CD4-positive, alpha-beta T cell treated with Interleukin-17A for 1 hour (primary cell): Measurements from ENCODE around the gene LSM7.

Experiments used
- DNase-seq: peaks from one replicate; pipeline ENCODE4 v3.0.0-alpha.2; 2020

LSM7 gene

GRCh38 chr19:2320049-2320448 is 8.3 kb downstream of the LSM7 start:
- no peak for DNase-seq

DNA sequence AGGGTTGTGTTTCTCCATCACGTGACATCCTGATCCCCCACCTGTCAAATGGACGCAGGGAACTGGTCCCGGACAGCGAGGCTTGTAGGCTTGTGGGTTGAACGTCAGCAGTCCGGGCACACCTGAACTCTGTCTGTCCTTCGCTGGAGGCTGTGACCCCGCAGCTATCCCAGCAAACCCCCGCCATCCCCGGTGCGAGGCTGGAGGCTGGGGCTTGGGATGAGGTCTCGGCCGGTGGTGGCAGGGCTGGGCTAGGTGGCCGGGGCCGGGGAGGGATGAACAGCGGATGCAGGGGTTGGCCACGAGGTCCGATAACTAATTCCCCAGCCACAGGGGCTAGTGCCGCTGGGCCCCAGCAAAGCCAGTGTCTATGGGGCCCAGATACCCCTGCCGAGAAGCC is 8.8 kb downstream of the LSM7 start:
- DNase-seq, result no peak

DNA sequence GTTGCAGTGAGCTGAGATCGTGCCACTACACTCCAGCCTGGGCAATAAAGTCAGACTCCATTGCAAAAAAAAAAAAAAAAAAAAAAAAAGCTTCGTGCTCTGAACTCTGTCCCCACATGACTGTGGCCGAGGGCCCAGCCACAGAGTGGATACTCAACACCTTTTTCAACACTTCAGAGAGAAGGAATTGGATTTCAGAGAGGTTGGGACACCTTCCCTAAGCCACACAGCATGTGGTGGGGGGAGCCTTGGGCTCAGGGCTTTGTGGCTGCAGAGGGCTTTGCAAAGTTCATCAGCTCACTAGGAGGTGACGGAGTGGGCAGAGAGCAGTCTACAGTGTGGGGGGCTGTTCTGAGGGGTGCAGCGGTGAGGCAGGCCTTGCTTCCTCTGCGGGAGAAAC is 9.5 kb downstream of the LSM7 start:
- no peak for DNase-seq

GRCh38 chr19:2317756-2318155 is 10.6 kb downstream of the LSM7 start:
- DNase-seq, result no peak

- no peak for DNase-seq
Measured at GRCh38 chr19:2317300-2317699, 11.1 kb downstream of the LSM7 start.

DNA sequence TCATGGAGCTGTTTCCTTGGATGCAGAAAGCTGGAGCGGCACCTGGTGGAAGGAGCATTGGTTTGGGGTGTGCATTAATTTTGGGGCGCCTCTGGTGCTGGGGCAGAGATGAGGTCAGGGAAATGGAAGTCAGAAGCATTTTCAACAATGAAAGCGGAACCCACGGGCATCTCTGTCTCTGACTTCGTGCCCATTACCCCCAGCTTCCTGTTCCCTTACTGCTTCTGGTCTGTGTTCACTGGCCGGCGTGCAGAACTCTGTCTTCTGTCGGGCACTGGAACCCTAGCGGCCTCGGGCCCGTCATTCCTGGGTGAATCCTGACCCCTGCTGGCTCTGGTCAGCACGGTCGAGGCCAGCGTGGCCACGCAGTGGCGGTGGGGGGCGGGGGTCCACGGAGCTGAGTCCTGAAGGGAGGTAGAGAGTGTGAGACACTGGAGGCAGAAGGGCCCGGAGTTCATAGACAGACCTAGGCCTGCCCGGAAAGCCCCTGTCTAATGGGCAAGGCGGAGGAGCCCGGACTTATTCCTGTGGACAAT is 12.5 kb downstream of the LSM7 start:
- DNase-seq, result peak; percentile 34

- no peak for DNase-seq
Measured at GRCh38 chr19:2315121-2315817, 13.1 kb downstream of the LSM7 start.

GRCh38 chr19:2312820-2313501 is 15.4 kb downstream of the LSM7 start:
- no peak for DNase-seq

GRCh38 chr19:2311093-2311492 is 17.3 kb downstream of the LSM7 start:
- no peak for DNase-seq

DNA sequence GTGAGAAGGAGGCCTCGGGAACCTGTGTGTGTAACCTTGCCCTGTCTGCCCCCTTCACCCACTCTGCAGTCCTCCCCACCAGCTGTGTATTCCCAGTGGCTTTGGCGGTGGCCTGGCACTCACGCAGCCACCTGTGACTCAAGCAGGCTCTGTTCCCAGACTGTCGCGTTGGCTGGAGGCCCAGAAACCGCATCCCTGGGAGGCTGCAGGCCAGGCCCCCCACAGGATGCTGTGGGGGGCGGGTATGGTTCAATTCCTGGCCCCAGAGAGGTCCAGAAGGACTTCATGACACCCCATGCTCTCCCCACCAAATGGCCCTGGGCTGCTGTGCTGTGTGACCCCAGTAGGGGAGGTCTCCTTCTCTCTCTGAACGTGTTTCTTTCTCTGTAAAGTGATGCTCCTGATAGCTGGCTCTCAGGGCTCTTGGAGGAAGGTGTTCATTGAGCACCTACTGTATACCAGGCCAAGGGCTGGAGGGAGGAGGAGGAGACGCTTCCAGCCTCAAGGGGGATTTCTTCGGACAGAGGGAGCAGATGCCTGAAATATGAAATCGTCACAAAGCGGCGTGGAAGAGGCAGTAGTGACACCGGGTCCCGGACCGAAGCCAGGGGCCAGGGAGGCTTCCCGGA is 18.5 kb downstream of the LSM7 start:
- DNase-seq, result no peak

GRCh38 chr19:2308114-2308556 is 20.3 kb downstream of the LSM7 start, which contains the start of gene LINGO3:
TSS of gene LINGO3 (minus strand) at chr19:2308154. CDS start at chr19:2291776, 16,378 bp downstream.
- DNase-seq, result no peak

GRCh38 chr19:2307518-2308012 is 20.8 kb downstream of the LSM7 start:
- DNase-seq, result no peak

DNA sequence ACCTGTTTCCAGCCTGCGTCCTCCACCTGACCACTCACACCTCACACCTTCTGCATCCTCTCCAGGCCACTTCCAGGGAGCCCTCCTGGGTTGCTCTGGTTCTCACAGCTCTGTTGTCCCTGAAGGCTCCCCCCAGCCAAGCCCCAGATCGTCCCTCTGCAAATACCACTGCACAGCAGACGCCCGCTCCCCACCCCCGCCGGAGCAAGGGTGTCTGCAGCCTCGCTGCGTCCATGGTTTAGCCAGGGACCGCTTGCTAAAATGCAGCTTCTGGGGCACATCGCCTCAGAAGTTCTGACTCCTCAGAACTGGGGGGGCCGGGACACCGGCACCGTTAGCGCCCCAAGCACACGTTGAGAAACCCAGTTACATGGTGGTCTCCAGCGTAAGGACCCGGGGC is 21.4 kb downstream of the LSM7 start:
- DNase-seq, result no peak

- DNase-seq, result no peak
Measured at GRCh38 chr19:2306281-2306806, 22.0 kb downstream of the LSM7 start.

GRCh38 chr19:2305452-2306280 is 22.7 kb downstream of the LSM7 start:
- no peak for DNase-seq

DNA sequence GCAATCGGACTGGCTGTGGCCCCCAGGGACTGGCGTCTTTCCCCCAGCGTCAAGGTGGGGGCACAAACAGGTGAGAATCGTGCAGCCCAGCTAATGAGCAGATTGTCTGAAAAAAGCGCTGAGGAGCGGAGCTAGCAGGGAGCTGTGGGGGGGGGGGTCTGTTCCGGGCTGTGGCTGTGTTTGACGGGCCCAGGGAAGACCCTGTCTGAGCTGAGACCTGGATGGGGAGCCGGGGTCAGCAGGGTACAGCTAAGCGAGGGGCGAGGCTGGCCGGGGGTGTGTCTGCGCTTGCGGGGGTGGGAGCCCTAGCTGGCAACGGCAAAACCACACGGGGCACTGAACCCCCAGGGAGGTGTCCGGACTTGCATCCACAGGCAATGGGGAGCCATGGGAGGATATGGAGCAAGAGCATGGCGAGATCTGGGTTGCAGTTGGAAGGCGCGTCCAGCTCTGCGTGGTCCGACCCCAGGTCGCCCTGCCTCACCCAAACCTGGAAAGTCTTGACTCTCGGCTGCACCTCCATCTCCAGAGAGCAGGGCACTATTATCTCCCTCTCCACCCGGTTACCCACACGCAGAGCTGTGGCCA is 25.1 kb downstream of the LSM7 start:
- DNase-seq, result no peak

GRCh38 chr19:2302319-2303210 is 25.8 kb downstream of the LSM7 start:
- DNase-seq, result no peak

DNA sequence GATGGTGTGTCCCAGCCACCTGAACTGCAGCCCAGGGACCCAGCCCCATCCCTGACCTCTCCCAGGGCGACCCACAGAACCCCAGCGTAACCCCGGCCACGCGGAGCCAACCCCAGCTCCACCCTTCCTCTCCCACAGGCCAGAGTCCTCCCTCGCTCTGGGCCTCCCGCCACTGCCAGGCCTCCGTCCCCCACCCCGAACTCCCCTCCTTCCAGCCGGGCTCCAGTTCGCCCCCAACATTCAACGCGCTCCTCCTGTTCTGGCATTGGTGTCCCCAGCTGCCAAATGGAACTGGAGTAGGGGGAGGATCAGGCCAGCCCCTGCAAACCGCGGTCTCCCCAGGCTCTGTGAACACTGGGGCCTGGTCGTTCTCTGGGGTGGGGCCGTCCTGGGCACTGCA is 27.9 kb downstream of the LSM7 start:
- DNase-seq, result no peak

DNA sequence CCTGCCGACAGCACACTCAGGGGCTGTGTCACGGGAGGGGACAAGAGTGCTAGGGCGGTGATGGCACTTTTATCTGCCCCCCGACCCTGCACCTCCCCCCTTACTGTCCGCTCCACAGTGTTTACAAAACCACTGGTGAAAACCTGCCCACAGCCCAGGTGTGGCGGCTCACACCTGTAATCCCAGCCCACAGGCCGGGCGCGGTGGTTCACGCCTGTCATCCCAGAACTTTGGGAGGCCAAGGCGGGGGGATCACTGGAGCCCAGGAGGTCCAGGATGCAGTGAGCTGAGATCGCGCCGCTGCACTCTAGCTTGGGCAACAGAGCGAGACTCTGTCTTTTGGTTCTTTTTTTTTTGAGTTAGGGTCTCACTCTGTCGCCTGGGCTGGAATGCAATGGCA is 32.2 kb downstream of the LSM7 start:
- DNase-seq, result no peak

DNA sequence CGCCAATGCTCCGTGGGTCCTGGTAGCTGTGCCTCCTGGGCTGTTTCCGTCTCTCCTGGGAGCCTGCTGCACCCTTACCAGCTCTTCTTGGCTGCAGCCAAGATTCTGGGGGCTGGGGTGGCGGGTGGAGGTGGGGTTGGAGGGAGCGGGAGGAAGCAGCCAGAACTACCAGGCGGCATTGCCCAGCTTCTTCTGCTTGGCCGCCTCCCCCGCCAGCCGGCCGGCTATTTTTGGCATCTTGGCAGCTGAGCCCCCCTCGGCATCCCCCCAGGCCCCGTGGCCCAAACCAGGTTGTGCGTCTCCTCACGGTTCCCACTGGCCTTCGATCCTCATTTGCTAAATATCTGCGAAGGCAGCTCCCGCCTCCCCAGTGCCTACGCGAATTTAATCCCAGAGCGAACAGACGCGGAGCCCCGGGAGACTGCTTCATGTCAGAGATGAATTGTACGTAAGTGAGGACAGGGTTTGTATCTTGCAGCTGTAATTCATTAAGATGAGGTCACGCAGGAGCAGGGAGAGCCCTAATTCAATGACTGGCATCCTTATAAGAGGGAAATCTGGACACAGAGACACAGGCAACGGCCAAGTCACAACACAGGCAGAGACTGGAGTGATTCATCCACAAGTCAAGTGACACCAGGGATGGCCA is 33.6 kb downstream of the LSM7 start:
- DNase-seq, result no peak
